ENCODE results near the gene ACP7.

Gene ACP7

DNA sequence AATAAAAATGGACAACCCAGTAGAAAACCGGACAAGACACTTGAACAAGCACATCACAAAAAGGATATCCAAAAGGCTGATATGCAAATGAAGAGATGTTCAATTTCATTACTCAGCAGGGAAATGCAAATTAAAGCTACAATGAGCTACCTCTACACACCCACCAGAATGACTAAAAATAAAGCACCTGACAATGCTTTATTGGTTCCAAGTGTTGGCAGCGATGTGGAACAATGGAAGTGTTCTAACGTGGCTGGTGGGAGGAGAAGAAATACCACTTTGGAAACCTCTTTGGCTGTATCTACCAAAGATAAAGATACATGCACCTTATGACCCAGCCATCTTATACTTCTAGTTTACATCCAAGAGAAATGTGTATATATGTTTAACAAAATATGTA lies 3.7 kb upstream of the ACP7 start:
- TF ChIP-seq PPARA (CRISPR knock-in tag; IDR thresholded peaks at IDR 0.05; ENCODE audit: borderline replicate concordance), result no peak
- TF ChIP-seq, protein P1, sequence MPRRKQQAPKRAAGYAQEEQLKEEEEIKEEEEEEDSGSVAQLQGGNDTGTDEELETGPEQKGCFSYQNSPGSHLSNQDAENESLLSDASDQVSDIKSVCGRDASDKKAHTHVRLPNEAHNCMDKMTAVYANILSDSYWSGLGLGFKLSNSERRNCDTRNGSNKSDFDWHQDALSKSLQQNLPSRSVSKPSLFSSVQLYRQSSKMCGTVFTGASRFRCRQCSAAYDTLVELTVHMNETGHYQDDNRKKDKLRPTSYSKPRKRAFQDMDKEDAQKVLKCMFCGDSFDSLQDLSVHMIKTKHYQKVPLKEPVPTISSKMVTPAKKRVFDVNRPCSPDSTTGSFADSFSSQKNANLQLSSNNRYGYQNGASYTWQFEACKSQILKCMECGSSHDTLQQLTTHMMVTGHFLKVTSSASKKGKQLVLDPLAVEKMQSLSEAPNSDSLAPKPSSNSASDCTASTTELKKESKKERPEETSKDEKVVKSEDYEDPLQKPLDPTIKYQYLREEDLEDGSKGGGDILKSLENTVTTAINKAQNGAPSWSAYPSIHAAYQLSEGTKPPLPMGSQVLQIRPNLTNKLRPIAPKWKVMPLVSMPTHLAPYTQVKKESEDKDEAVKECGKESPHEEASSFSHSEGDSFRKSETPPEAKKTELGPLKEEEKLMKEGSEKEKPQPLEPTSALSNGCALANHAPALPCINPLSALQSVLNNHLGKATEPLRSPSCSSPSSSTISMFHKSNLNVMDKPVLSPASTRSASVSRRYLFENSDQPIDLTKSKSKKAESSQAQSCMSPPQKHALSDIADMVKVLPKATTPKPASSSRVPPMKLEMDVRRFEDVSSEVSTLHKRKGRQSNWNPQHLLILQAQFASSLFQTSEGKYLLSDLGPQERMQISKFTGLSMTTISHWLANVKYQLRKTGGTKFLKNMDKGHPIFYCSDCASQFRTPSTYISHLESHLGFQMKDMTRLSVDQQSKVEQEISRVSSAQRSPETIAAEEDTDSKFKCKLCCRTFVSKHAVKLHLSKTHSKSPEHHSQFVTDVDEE (CRISPR knock-in tag; IDR thresholded peaks at IDR 0.05), result no peak
- TF ChIP-seq TCF4 (CRISPR knock-in tag; IDR thresholded peaks at IDR 0.05; ENCODE audit: borderline replicate concordance), result no peak
- TF ChIP-seq CSDC2 (CRISPR knock-in tag; IDR thresholded peaks at IDR 0.05), result no peak
- TF ChIP-seq OSR1 (CRISPR knock-in tag; IDR thresholded peaks at IDR 0.05), result no peak
- no peak for ATAC-seq

DNA sequence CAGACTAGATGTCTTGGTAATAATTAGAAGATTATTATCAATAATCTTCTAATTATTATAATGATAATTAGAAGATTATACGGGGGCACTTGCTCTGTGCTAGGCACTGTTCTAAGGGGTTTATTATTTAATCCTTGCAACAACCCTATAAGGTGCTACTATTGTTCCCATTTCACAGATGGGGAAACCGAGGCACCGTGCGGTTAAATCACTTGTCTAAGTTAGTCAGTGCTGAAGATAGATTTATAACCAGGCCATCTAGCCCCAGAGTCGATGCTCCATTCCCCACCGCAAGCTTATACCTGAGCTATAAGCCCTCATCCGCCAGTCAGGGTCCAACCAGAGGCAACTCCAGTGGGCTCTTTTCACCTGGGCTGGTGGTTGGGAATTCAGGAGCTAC lies 2.0 kb upstream of the ACP7 start:
- TF ChIP-seq ZNF8 (CRISPR knock-in tag; IDR thresholded peaks at IDR 0.05) (no peak), ZNF565 (CRISPR knock-in tag; conservative IDR thresholded peaks at IDR 0.05; ENCODE audit: low read depth) (no peak), ESRRG (CRISPR knock-in tag; IDR thresholded peaks at IDR 0.05) (no peak), OSR1 (CRISPR knock-in tag; IDR thresholded peaks at IDR 0.05) (no peak), TCF4 (CRISPR knock-in tag; IDR thresholded peaks at IDR 0.05; ENCODE audit: borderline replicate concordance) (no peak), TOX (CRISPR knock-in tag; IDR thresholded peaks at IDR 0.05; ENCODE audit: borderline replicate concordance) (no peak)
- TF ChIP-seq, protein P1 (CRISPR knock-in tag; IDR thresholded peaks at IDR 0.05), result no peak
- ATAC-seq, result no peak

DNA sequence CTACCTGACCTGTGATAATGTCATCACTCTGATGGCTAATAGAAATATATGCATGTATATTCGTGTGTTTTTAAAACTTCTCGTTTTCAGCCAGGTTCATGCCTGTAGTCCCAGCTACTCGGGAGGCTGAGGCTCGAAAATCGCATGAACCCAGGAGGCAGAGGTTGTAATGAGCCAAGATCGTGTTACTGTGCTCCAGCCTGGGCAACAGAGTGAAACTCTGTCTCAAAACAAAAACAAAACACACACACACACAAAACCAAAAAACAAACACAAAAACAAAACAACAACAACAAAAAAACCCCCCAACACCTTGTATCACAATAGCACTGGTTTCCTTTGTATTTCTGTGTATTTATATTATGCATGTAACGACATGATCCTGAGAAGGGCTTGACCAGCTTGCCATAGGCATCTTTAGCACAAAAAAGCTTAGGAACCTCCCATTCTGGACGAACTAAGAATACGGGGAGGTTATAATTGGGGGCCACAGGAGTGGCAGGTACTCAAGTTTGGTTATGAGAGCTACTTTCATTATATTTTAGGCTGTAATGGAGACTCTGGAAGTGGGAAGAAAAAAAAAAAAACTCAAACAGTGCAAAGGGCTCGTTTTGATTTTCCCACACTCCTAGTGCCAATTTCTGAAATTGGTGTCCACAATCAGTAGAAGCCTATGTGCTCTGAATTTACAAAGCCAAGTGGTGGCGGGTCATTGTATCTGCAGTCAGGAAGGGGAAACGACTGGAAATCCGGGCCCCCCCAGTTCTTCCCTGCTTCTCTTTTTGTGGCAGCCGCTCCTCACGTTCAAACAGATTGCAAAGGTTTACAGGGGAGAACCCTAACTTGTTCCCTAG lies 1.2 kb upstream of the ACP7 start:
- TF ChIP-seq GLIS3 (CRISPR knock-in tag; IDR thresholded peaks at IDR 0.05) (no peak), TCF4 (CRISPR knock-in tag; IDR thresholded peaks at IDR 0.05; ENCODE audit: borderline replicate concordance) (no peak), ZNF565 (CRISPR knock-in tag; conservative IDR thresholded peaks at IDR 0.05; ENCODE audit: low read depth) (no peak), ESRRG (CRISPR knock-in tag; IDR thresholded peaks at IDR 0.05) (no peak)
- TF ChIP-seq, protein P2, sequence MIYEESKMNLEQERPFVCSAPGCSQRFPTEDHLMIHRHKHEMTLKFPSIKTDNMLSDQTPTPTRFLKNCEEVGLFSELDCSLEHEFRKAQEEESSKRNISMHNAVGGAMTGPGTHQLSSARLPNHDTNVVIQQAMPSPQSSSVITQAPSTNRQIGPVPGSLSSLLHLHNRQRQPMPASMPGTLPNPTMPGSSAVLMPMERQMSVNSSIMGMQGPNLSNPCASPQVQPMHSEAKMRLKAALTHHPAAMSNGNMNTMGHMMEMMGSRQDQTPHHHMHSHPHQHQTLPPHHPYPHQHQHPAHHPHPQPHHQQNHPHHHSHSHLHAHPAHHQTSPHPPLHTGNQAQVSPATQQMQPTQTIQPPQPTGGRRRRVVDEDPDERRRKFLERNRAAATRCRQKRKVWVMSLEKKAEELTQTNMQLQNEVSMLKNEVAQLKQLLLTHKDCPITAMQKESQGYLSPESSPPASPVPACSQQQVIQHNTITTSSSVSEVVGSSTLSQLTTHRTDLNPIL (CRISPR knock-in tag; IDR thresholded peaks at IDR 0.05; ENCODE audit: low read depth), result no peak
- ATAC-seq, result peak; percentile 29

DNA sequence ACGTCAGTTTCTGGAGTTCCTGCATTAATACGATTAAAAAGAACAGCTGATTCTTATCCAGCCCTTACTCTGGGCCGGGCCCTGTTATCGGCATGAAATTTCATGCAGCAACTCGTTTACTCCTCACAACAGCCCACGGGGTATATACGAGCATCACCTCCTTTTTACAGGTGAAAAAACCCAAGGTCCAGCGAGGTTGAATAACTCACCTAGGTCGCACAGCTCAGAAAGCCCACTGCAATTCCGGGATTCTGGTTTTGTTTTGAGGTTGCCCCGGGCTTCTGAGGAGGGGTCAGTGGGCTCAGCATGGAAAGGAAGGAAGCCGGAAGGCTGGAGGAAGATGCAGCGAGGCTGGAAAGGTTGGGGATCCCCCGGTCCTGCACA lies 577 bp upstream of the ACP7 start:
- TF ChIP-seq BACH2 (CRISPR knock-in tag; IDR thresholded peaks at IDR 0.05; ENCODE audit: borderline replicate concordance) (no peak), ZNF70 (CRISPR knock-in tag; IDR thresholded peaks at IDR 0.05) (no peak), ARNTL (CRISPR knock-in tag; IDR thresholded peaks at IDR 0.05; ENCODE audit: borderline replicate concordance, low read depth) (no peak), ESRRG (CRISPR knock-in tag; IDR thresholded peaks at IDR 0.05) (no peak), GLIS3 (CRISPR knock-in tag; IDR thresholded peaks at IDR 0.05) (no peak), ZFP30 (CRISPR knock-in tag; IDR thresholded peaks at IDR 0.05) (no peak), SNAI2 (CRISPR knock-in tag; IDR thresholded peaks at IDR 0.05) (no peak), TOX (CRISPR knock-in tag; IDR thresholded peaks at IDR 0.05; ENCODE audit: borderline replicate concordance) (no peak), OSR1 (CRISPR knock-in tag; IDR thresholded peaks at IDR 0.05) (no peak), ISL1 (CRISPR knock-in tag; IDR thresholded peaks at IDR 0.05) (no peak), ZC3H10 (CRISPR knock-in tag; IDR thresholded peaks at IDR 0.05) (no peak)
- TF ChIP-seq, protein P2 (CRISPR knock-in tag; IDR thresholded peaks at IDR 0.05; ENCODE audit: low read depth), result no peak
- peak; percentile 40 for ATAC-seq
